ENCODE measurements around the gene BAIAP2L1.
A peak's percentile ranks its signal among the peaks of the same experiment; 100 is the strongest.

BAIAP2L1 gene

GRCh38 chr7:98289333-98289875 lies 111.5 kb downstream of the BAIAP2L1 start:
- no peak for DNase-seq

GRCh38 chr7:98288064-98288823 lies 112.6 kb downstream of the BAIAP2L1 start:
- no peak for DNase-seq

- no peak for DNase-seq
Observed at GRCh38 chr7:98287486-98287959, 113.4 kb downstream of the BAIAP2L1 start.

GRCh38 chr7:98286701-98287485 lies 114.0 kb downstream of the BAIAP2L1 start:
- no peak for DNase-seq

GRCh38 chr7:98286093-98286539 lies 114.8 kb downstream of the BAIAP2L1 start:
- no peak for DNase-seq

- DNase-seq: no peak
Observed at GRCh38 chr7:98285157-98286092, 115.5 kb downstream of the BAIAP2L1 start.

- DNase-seq: peak; percentile 66
Observed at GRCh38 chr7:98284335-98285036, 116.4 kb downstream of the BAIAP2L1 start.

GRCh38 chr7:98283887-98284222 lies 117.0 kb downstream of the BAIAP2L1 start:
- DNase-seq: no peak

- no peak for DNase-seq
Observed at GRCh38 chr7:98283127-98283886, 117.6 kb downstream of the BAIAP2L1 start.

GRCh38 chr7:98282703-98283102 lies 118.2 kb downstream of the BAIAP2L1 start:
- DNase-seq: no peak

- DNase-seq: peak; percentile 60
Observed at GRCh38 chr7:98281757-98282606, 118.9 kb downstream of the BAIAP2L1 start.

- DNase-seq: peak; percentile 96
Observed at GRCh38 chr7:98280791-98281756, 119.8 kb downstream of the BAIAP2L1 start, which contains the start of gene BRI3. Gene BRI3 (plus strand): TSS chr7:98281686. CDS start chr7:98281796, 110 bp downstream.

GRCh38 chr7:98280296-98280695 lies 120.6 kb downstream of the BAIAP2L1 start:
- no peak for DNase-seq

- no peak for DNase-seq
Observed at GRCh38 chr7:98278936-98279335, 122.0 kb downstream of the BAIAP2L1 start.

- DNase-seq: no peak
Observed at GRCh38 chr7:98278408-98278807, 122.5 kb downstream of the BAIAP2L1 start.

- DNase-seq: no peak
Observed at GRCh38 chr7:98276241-98276761, 124.6 kb downstream of the BAIAP2L1 start.

- no peak for DNase-seq
Observed at GRCh38 chr7:98267303-98267702, 133.6 kb downstream of the BAIAP2L1 start.

GRCh38 chr7:98266840-98267239 lies 134.1 kb downstream of the BAIAP2L1 start:
- DNase-seq: no peak
